Omental fat pad (tissue), 4 donors: Measurements from ENCODE around the gene SH2D4B. TPM values are rescaled to one million over a fixed set of nuclear protein-coding genes. Genes with fewer than 3 reads are reported as not detected.

Source experiments
- ATAC-seq: fragments of 150-250 bp; one replicate; pipeline ENCODE4 v1.9.1; 2016; ENCODE audit warnings: mild to moderate bottlenecking, moderate library complexity; ENCODE audit not compliant: low FRiP score
- DNase-seq: peaks from one replicate; pipeline ENCODE4 v3.0.0-alpha.2; 2019; ENCODE audit warnings: low spot score
- total RNA-seq, 4 donors: library from RNA; depleted of rRNA; stranded (reverse); fragments of >200 nt; gene quantifications; one replicate each; pipeline ENCODE4 v1.1.0, GENCODE V29; 2016
- TF ChIP-seq, protein P1 (sequence below), 3 donors: fragments of 450-650 bp; IDR thresholded peaks; one replicate each; pipeline ENCODE4 v1.5.1; 2016 to 2017; ENCODE audit warnings: antibody characterized with exemption in 3 of 3, mild to moderate bottlenecking in 3 of 3, moderate library complexity in 2 of 3

Gene SH2D4B
- total RNA-seq, 4 donors from 2014 or later, result 0.13 TPM; not detected in 3

DNA sequence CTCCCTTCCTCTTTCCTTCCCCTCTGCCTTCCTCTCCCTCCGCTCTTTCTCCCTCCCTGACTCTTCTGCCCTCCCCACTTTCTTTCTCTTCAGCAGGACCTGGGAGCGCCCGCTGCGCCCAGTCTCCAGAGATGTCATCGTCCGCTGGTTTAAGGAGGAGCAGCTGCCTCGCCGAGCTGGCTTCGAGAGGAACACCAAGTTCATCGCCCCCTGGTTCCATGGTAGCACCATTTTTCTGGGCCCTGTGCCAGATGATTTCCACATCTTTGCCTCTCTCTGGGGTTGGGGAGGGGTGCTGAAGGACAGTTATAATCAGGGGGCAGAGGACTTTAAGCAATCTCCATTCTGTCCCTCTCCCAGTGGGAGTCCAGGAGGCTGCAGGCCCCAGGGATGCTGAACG, 71.6 kb downstream of the SH2D4B start:
- TF ChIP-seq, protein P1, sequence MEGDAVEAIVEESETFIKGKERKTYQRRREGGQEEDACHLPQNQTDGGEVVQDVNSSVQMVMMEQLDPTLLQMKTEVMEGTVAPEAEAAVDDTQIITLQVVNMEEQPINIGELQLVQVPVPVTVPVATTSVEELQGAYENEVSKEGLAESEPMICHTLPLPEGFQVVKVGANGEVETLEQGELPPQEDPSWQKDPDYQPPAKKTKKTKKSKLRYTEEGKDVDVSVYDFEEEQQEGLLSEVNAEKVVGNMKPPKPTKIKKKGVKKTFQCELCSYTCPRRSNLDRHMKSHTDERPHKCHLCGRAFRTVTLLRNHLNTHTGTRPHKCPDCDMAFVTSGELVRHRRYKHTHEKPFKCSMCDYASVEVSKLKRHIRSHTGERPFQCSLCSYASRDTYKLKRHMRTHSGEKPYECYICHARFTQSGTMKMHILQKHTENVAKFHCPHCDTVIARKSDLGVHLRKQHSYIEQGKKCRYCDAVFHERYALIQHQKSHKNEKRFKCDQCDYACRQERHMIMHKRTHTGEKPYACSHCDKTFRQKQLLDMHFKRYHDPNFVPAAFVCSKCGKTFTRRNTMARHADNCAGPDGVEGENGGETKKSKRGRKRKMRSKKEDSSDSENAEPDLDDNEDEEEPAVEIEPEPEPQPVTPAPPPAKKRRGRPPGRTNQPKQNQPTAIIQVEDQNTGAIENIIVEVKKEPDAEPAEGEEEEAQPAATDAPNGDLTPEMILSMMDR (IDR thresholded peaks at IDR 0.05), result no peak
- ATAC-seq, result no peak
- no peak for DNase-seq

DNA sequence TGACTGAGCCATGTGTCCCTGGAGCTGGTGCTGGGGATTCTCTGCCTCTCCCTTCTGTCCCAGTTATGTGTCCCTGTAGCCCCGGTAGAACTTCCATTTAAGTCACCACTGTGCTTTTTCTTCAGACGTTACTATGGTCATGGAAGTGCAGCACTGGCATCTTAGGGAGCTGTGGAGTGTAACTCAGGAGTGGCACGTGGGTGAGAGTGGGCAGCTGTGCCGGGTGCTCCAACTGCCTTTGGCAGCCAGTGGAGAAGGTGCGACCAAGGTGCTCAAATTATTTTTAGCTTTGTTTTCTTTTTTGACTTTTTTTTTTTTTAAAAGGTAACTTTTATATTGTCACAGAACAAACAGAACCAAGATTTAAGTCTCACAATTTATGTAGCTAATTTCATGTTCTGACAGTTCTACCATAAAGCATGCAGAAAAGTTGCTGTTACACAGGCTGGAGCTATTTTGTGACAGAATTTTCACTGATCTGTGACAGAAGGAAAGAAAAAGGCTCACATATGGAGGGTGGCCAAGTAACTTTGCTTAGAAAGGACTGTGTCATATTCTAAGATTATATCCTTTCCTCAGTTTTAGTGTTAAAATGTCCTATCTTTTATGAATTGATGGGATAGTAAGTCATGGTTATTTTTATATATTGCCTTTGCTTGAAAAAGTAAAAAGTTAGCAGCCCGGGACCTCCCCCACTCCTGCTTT, 73.9 kb downstream of the SH2D4B start:
- TF ChIP-seq, protein P1 (IDR thresholded peaks at IDR 0.05), result no peak
- ATAC-seq, result no peak
- no peak for DNase-seq

DNA sequence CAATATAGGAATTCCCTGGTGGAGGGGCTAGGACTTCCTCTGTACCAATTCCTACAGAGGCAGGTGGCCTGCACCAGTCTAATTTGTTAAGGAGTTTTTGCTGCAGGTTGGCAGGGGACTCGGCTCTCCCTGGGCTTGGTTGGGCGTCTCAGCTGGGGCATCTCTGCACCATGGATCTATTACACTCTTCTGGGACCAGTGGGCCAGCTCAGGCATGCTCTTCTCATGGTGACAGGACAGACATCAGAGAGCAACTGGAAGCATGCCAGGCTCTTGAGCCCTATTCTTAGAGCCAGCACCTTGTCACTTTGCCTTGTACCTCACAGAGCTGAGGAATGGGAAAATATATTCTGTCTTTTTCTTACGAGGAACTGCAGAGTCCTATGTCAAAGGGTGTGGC, 74.6 kb downstream of the SH2D4B start:
- TF ChIP-seq, protein P1 (IDR thresholded peaks at IDR 0.05), result no peak
- DNase-seq (no peak), ATAC-seq (no peak)

DNA sequence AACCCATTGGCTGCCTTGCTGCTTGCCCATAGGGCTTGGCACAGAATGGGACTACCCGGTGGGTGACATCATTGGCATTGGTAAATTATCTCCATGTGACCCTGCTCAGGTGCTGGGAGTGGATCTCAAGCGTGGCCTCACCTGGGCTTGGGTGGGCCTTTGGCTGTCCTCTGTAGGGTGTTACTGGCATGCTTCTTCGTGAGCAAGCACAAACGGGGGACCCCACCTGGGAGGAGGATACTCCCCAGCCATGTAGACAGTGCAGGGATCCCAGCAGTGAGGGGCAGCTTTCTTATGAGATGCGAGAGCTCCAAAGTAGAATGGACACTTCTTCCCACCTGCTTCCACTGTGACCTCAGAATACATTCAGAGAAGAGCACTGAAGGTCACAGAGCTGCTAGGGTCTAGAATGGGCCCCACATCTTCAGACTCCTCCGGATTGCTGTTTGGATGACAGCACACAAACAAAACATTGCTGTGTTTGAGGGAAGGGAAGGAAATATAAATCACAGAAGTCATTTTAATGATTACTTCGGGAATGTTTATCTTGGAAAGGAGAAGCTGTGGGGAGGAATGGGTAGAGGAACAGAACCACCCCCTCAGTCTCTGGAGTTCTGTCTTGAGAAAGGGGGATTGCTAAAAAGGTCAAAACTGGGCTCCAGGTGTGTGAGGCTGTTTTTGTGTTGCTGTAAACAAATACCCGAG, 75.9 kb downstream of the SH2D4B start:
- no peak for DNase-seq
- no peak for ATAC-seq
- TF ChIP-seq, protein P1 (IDR thresholded peaks at IDR 0.05), result no peak

DNA sequence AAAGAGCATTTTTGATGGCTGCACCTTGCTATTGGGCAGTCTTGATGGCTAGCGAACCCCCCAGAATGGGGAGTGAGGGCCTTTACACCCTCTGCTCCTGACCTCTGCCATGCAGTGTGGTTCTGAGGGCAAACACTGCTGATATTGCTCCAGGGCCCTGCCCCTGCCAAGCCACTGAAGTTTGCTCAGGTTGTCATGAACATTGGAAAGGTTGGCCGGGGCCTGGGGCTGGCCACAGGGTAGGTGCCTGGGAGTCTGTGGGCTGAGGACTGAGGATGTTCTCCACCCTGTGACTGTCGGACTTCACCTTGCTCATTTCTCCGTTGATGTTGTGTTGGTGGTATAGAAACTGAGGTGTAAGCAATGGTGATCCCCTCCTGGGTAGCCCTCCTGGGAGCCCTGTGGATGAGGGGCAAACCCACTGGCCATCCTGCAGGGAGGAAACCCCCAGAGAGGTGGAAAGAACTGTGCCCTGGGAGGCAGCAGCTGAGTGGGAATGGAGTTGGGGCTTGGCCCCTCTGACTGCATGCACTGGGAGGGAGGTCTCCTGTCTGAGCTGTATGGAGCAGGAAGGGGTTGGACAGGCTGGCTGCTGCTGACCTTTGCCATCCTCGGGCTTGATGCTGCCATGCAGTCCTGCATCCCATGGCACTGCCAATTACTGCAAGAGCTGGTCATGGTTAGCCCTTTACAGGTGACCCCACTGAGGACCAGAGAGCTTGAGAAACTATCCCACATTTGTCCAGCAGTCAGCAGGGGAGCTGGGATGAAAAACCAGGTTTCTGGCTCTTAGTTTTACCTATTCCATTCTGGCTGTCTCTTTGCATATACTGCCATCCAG, 77.1 kb downstream of the SH2D4B start:
- TF ChIP-seq, protein P1 (IDR thresholded peaks at IDR 0.05), result no peak
- DNase-seq (no peak), ATAC-seq (no peak)

DNA sequence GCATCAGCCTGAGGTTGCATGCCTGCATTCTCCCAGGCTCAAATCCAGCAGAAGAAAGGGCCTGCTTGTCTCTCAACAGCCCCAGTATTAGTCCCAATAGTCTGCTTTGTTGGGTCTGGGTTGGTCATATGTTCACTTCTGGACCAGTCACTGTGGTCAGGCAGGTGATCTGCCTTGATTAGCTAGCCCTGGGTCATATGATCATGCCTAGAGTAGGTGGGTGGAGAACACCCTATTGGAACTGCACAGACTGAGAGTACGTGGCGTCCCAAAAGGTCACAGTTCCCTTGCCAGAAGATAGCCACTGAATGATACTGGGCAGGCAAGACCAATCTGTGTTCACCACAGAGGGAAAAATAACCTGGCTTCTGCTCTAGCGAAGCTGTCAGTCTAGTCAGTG, 80.1 kb downstream of the SH2D4B start:
- no peak for DNase-seq

More for the DNA sequence above, 80.1 kb downstream of the SH2D4B start:
- TF ChIP-seq, protein P1 (IDR thresholded peaks at IDR 0.05), result no peak
- ATAC-seq, result no peak
